HG03066 (cell line): ENCODE measurements around the gene SIDT1.

Experiments used
- ATAC-seq: cut with Tn5 transposase; IDR thresholded peaks from one replicate; pipeline ENCODE4 v1.9.1; 2021; ENCODE audit warnings: low read depth; ENCODE audit not compliant: unreplicated experiment

Gene SIDT1

GRCh38 chr3:113589971-113590370, 57.6 kb downstream of the SIDT1 start:
- ATAC-seq, result no peak

DNA sequence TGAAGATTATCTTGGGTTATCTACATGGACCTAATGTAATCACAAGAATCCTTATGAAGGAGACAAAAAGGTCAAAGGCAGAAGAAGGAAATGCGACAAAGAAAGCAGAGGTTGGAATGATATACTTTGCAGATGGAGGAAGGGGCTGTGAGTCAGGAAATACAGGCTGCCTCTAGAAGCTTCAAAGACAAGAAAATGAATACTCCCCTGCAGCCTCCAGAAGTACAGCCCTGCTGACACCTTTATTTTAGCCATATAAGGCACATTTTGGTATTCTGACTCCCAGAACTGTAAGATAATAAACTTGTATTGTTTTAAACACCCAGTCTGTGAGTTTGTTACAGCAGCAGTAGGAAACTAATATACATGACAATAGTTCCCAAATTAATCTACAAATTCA, 58.6 kb downstream of the SIDT1 start:
- no peak for ATAC-seq

GRCh38 chr3:113594066-113594465, 61.7 kb downstream of the SIDT1 start:
- no peak for ATAC-seq

DNA sequence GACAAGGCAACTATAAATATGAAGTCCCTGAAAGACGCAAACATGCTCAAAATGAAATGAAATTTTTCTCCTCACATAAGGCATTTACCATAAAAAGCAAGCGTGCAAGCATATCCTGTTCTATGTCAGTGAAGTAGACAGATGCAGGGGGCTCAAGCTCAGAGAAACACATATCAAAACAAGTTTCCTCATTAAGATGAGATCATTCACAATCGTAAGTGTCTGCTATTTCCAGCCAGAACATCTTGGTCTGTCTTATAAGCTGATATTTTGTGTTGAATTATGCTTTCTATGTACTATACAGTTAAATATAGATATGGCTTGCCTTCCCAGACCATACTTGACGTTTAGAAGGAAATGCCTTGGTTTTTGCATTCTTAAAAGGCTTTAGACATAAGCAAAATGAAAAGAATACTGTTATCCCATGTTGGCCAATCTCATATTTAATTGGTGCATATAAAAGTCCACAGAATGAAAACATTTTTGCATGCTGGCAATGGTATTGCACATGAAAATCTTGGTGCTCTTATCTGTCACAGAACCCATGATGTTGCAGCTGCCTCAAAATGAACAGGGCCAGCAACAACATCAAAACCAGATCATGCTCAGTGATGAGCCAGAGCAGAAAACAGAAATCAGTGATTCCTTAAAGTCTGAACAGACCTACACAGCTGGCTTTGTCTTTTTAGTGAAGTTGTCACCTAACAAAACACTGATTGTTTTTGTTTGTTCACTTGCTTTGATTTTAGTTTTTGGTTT, 65.4 kb downstream of the SIDT1 start:
- no peak for ATAC-seq

DNA sequence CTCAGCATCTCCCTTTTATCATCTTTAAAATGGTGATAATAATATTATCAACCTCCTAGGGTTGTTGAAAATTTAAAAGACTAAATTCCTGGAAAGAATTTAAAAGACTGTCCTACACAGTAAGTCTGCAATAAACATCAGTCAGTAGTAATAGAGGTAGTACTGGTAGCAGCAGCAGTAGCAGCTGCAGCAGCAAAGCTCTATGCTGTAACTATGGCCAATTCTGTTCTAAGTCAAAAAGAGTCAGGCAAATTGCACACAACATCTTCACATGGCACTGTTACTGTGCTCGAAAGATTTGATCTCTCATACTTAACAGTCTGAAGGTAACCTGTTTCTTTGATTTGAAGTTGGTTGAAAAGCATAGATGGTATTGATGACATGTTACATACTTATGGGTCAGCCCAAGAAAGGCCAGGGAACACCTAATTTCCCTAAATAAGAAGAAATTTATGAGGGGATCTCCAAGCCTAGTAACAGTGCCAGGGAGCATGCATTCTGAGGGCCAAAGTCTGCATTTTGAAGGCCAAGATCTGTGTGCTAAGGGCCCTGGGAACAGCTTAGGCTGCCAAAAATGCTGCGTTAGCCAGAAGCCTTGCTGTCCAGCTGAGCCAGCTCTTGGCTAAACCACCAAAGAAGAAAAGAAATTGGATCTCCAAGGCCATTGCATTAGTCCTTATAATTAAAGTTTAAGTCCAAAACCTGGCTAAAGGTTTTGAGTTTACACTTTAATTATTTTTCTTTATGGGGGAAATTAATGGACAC, 68.2 kb downstream of the SIDT1 start:
- ATAC-seq, result no peak

DNA sequence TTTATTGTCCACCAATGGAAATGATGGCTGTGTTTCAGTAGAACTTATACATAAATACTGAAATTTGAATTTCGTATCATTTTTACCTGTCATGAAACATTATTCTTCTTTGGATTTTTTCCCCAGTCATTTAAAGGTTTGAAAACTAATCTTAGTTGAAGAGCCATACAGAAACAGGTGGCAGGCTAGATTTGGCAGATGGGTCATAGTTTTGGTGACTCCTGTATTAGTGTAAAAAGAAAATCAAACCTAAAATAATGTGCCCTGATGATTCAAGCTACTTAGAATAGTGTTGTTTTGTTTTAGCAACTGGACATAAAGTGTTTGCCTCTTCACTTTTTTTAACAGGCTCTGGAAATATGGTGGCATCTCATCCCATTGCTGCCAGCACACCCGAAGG, 68.9 kb downstream of the SIDT1 start:
- no peak for ATAC-seq

- no peak for ATAC-seq
These were observed 69.9 kb downstream of the SIDT1 start for GRCh38 chr3:113602256-113602655.

DNA sequence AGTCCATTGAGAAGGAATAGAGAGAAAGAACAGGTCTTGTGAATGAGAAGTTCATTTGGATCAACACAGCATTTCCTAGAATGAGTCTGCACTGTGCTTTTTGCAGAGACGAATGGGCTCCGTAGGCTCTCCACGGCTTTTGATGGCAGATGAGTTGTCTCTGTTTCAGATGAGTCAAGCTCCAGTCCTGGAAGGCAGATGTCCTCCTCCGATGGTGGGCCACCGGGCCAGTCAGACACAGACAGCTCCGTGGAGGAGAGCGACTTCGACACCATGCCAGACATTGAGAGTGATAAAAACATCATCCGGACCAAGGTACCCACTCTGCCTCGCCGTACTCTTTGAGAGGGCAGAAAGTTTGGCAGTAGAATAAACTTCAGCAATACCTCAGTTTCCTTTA, 70.5 kb downstream of the SIDT1 start:
- ATAC-seq, result no peak

- ATAC-seq, result peak; percentile 99
These were observed 74.3 kb downstream of the SIDT1 start for GRCh38 chr3:113606539-113607218.

DNA sequence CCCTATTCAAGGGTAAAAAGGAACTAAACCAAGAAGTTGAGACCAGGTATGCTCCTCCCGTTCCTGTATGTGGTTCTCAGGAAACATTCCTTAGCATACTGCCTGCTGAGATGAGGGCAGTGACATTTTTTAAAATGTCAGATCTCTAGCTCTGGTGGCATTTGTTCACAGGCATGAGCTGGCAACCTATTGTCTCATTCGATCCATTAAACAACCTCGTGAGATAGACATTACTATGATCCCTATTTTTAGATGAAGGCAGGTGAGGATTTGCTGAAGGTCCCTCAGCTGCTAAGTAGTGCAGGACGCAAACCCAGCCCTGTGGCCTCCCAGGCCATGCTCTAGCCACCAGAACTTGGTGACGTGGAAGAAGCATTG, 74.9 kb downstream of the SIDT1 start:
- ATAC-seq, result no peak

DNA sequence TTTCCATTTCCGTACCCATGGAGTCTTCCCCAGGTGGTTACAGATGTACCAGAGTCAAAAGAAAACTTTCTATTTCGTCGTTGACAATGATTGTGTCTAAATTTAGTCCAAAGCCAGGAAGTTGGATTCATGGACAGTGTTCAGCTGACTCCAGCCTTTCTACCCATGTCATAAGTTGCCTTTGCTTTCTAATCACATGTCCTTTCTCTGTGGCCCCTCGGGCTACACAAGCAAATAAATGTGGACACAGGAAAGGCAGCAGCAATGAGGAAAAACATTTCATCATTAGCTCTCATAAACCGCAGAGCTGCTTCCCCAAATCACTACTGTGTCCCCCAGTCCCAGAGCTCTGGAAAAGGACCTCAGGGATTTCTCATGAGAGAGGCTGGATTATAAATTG, 82.0 kb downstream of the SIDT1 start:
- ATAC-seq, result no peak

DNA sequence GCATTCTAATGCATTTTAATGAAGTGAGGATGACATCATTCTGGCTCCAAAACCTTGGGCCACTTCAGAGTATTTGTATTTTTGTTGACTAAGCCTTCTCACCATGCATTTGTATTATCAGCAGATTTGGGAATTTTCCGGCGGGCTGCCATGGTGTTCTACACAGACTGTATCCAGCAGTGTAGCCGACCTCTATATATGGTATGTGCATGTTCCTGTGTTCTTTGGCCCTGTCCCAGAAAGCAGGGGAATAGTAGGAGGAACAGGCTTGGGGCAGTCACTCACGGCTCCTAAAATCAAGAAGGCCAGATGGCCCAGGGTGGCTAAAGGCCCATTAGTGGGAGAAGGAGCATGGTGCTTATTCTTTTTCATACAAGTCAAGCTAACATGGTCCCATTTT, 83.6 kb downstream of the SIDT1 start:
- no peak for ATAC-seq

GRCh38 chr3:113617726-113618125, 85.4 kb downstream of the SIDT1 start:
- no peak for ATAC-seq

- ATAC-seq, result no peak
These were observed 87.7 kb downstream of the SIDT1 start for GRCh38 chr3:113620091-113620490.

DNA sequence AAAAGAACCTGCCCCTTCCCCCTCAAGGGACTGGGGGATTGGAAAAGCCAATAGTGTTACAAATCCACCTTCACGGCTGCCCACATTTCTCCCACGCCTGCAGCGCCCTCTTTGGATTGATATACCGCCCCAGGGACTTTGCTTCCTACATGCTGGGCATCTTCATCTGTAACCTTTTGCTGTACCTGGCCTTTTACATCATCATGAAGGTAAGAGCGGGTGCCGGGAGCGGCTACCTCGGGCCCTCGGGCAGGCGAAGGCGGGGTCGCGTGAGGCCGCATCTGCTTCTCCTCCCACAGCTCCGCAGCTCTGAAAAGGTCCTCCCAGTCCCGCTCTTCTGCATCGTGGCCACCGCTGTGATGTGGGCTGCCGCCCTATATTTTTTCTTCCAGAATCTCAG, 91.0 kb downstream of the SIDT1 start:
- ATAC-seq, result no peak

- no peak for ATAC-seq
These were observed 91.5 kb downstream of the SIDT1 start for GRCh38 chr3:113623811-113624210.

DNA sequence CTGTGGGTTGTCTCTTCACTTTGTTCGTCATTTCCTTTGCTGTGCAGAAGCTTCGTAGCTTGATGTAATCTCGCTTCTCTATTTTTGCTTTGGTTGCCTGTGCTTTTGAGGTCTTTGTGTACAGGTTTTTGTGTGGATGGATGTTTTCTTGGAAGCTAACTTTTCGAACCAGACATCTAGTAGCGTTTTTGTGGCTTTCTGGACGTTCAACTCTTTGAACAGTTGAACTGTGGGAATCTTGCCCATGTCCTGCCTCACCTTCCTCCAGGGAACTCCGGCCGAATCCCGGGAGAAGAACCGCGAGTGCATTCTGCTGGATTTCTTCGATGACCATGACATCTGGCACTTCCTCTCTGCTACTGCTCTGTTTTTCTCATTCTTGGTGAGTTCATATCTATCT, 93.5 kb downstream of the SIDT1 start:
- ATAC-seq, result no peak

GRCh38 chr3:113626503-113627371, 94.4 kb downstream of the SIDT1 start:
- ATAC-seq, result no peak

- ATAC-seq, result no peak
These were observed 96.0 kb downstream of the SIDT1 start for GRCh38 chr3:113628316-113628715.

DNA sequence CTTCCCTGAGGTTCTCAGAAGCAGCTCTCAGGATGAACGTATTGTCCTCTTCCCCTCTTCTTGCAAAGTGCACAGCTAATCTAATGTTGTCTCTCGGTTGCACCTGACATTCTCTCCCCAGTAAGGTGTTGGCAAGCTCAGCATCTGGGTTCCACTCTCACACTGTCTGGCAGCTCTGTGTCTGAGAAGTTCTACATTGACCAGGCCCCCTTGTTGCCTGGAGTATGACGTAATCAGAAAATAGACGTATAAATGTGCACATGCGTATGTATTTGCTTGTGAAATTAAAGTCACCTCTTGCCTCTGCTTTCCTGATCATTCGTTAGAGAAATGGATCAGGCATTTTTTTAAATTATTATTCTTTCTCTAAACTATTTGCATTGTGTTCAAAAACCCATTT, 96.4 kb downstream of the SIDT1 start:
- no peak for ATAC-seq
